ENCODE results near the gene GNB2. TPM values are rescaled to one million over a fixed set of nuclear protein-coding genes. Genes with fewer than 3 reads are reported as not detected.

Gene GNB2
- total RNA-seq, 1 donor from 2014 or later = 208 TPM

- intact Hi-C loops (cut with DNase I) = loop anchor here (10.0 kb wide), 3 partner anchors 75 to 215 kb away; partner anchors contain the start of genes MOSPD3 and TSC22D4
- H3K36me3 ChIP-seq = peaks cover 39% of the 10 kb centered on the region
- TF ChIP-seq CTCF (IDR thresholded peaks at IDR 0.05) = no peak
Measured at GRCh38 chr7:100689230-100690135, 15.9 kb downstream of the GNB2 start.

GRCh38 chr7:100691676-100692577 lies 18.4 kb downstream of the GNB2 start:
- Histone ChIP-seq H3K27me3 (no peaks in the 10 kb centered on the region), H3K4me3 (peak overlapping the region; percentile 76), H3K36me3 (peaks cover 15% of the 10 kb centered on the region), H3K4me1 (peaks cover 21% of the 10 kb centered on the region), H3K9me3 (no peaks in the 10 kb centered on the region), H3K27ac (no peak overlapping the region)
- DNase-seq (peak; percentile 88), ATAC-seq (peak; percentile 83)
- intact Hi-C loops (cut with DNase I) = no loop called here
- TF ChIP-seq CTCF (IDR thresholded peaks at IDR 0.05) = peak; percentile 90

More at GRCh38 chr7:100689230-100690135, 15.9 kb downstream of the GNB2 start:
- DNase-seq (peak; percentile 63), ATAC-seq (no peak)
- no peaks in the 10 kb centered on the region for H3K9me3 ChIP-seq
- no peak overlapping the region for H3K27ac ChIP-seq
- no peaks in the 10 kb centered on the region for H3K27me3 ChIP-seq
- peaks cover 21% of the 10 kb centered on the region for H3K4me1 ChIP-seq
- H3K4me3 ChIP-seq = no peak overlapping the region

GRCh38 chr7:100692578-100692961 lies 19.0 kb downstream of the GNB2 start:
- TF ChIP-seq CTCF (IDR thresholded peaks at IDR 0.05) = no peak
- peaks cover 9% of the 10 kb centered on the region for H3K36me3 ChIP-seq
- H3K27me3 ChIP-seq = no peaks in the 10 kb centered on the region
- H3K4me3 ChIP-seq = peak overlapping the region; percentile 76
- ATAC-seq (no peak), DNase-seq (no peak)
- H3K9me3 ChIP-seq = no peaks in the 10 kb centered on the region
- H3K4me1 ChIP-seq = peaks cover 21% of the 10 kb centered on the region
- intact Hi-C loops (cut with DNase I) = no loop called here
- no peak overlapping the region for H3K27ac ChIP-seq

GRCh38 chr7:100693312-100694097 lies 20.0 kb downstream of the GNB2 start:
- intact Hi-C loops (cut with DNase I) = no loop called here
- peaks cover 21% of the 10 kb centered on the region for H3K4me1 ChIP-seq
- no peaks in the 10 kb centered on the region for H3K27me3 ChIP-seq
- no peak for TF ChIP-seq CTCF (IDR thresholded peaks at IDR 0.05)
- ATAC-seq = peak; percentile 17
- no peaks in the 10 kb centered on the region for H3K9me3 ChIP-seq
- peak overlapping the region; percentile 70 for H3K27ac ChIP-seq
- H3K36me3 ChIP-seq = no peaks in the 10 kb centered on the region
- DNase-seq = no peak
- peak overlapping the region; percentile 76 for H3K4me3 ChIP-seq
